Uterus (tissue), 4 donors: Measurements from ENCODE around the gene FAM110A. TPM values are rescaled to one million over a fixed set of nuclear protein-coding genes. Genes with fewer than 3 reads are reported as not detected.
"Not testable (repeated sequence)": the region's sequence is repeated elsewhere in the genome, so short reads cannot be mapped to it uniquely, and the experiment has no call there.

Experiments
- DNase-seq, 2 donors: peaks; one replicate each; pipeline ENCODE4 v3.0.0-alpha.2; 2019 to 2020
- H3K27ac ChIP-seq, 2 donors: fragments of 200-600 bp; sonication (generic); 1 replicate in 1 of 2; 2 replicates in 1 of 2; pipeline ENCODE4 v1.5.1; 2016 to 2018
- H3K27me3 ChIP-seq, 2 donors: fragments of 200-600 bp; sonication (generic); one replicate each; pipeline ENCODE4 v1.5.1; 2018 to 2019; ENCODE audit warnings: control low read depth in 1 of 2
- H3K36me3 ChIP-seq, 2 donors: fragments of 200-600 bp; sonication (generic); one replicate each; pipeline ENCODE4 v1.5.1; 2019; ENCODE audit warnings: control low read depth in 1 of 2
- H3K4me1 ChIP-seq, 2 donors: fragments of 200-600 bp; sonication (generic); one replicate each; pipeline ENCODE4 v1.5.1; 2018 to 2019; ENCODE audit warnings: control low read depth in 1 of 2
- H3K4me3 ChIP-seq, 2 donors: fragments of 200-600 bp; sonication (generic); 1 replicate in 1 of 2; 2 replicates in 1 of 2; pipeline ENCODE4 v1.5.1; 2018 to 2019; ENCODE audit warnings: mild to moderate bottlenecking in 1 of 2
- H3K9me3 ChIP-seq, 2 donors: fragments of 200-600 bp; sonication (generic); one replicate each; pipeline ENCODE4 v1.5.1; 2019; ENCODE audit warnings: control low read depth in 1 of 2
- POLR2A ChIP-seq, 2 donors: fragments of 450-650 bp; IDR thresholded peaks; one replicate each; pipeline ENCODE4 v1.6.1; 2016; ENCODE audit warnings: antibody characterized with exemption in 2 of 2, mild to moderate bottlenecking in 1 of 2, moderate library complexity in 1 of 2
- intact Hi-C: fragments of 100-400 bp; cut with DNase I; formaldehyde crosslinking; loops from one replicate; pipeline ENCODE4 v1.15.1; 2023; ENCODE audit warnings: low total_unique reads
- total RNA-seq, 4 donors: library from RNA; depleted of rRNA in 3 of 4; stranded (reverse); fragments of >200 nt in 3 of 4; gene quantifications; one replicate each; pipeline versions ENCODE4 v1.1.0 to v1.2.4, GENCODE V29; 2014 to 2023
- TF ChIP-seq, protein P1 (sequence below), 4 experiments: fragments of 200-600 bp in 2 of 4; fragments of 450-650 bp in 2 of 4; sonication (generic) in 2 of 4; IDR thresholded peaks; one replicate each; pipeline ENCODE4 v1.5.1; 2016 to 2019; ENCODE audit warnings: antibody characterized with exemption in 4 of 4, mild to moderate bottlenecking in 2 of 4, moderate library complexity in 1 of 4
- donor health status: DM: yes; HTN: yes; CAD: no.

The FAM110A gene
- total RNA-seq, 4 donors from 2014 or later: 0.59 to 6.2 (median 4.0) TPM

- Histone ChIP-seq H3K27ac (no peak overlapping the region), H3K27me3 (no peaks in the 10 kb centered on the region), H3K9me3 (no peaks in the 10 kb centered on the region), H3K4me1 (no peaks in the 10 kb centered on the region), H3K4me3 (no peak overlapping the region), H3K36me3 (no peaks in the 10 kb centered on the region)
- TF ChIP-seq, protein P1, sequence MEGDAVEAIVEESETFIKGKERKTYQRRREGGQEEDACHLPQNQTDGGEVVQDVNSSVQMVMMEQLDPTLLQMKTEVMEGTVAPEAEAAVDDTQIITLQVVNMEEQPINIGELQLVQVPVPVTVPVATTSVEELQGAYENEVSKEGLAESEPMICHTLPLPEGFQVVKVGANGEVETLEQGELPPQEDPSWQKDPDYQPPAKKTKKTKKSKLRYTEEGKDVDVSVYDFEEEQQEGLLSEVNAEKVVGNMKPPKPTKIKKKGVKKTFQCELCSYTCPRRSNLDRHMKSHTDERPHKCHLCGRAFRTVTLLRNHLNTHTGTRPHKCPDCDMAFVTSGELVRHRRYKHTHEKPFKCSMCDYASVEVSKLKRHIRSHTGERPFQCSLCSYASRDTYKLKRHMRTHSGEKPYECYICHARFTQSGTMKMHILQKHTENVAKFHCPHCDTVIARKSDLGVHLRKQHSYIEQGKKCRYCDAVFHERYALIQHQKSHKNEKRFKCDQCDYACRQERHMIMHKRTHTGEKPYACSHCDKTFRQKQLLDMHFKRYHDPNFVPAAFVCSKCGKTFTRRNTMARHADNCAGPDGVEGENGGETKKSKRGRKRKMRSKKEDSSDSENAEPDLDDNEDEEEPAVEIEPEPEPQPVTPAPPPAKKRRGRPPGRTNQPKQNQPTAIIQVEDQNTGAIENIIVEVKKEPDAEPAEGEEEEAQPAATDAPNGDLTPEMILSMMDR (IDR thresholded peaks at IDR 0.05): no peak
- no peak for TF ChIP-seq POLR2A (IDR thresholded peaks at IDR 0.05)
- intact Hi-C loops: no loop called here
- DNase-seq: no peak
Observed at GRCh38 chr20:825710-826421, 7.6 kb upstream of the FAM110A start.

- Histone ChIP-seq H3K27me3 (no peaks in the 10 kb centered on the region), H3K9me3 (no peaks in the 10 kb centered on the region), H3K4me3 (no peak overlapping the region), H3K36me3 (no peaks in the 10 kb centered on the region), H3K27ac (no peak overlapping the region), H3K4me1 (no peaks in the 10 kb centered on the region)
- TF ChIP-seq POLR2A (IDR thresholded peaks at IDR 0.05): no peak
- TF ChIP-seq, protein P1 (IDR thresholded peaks at IDR 0.05): no peak
- intact Hi-C loops: no loop called here
- no peak for DNase-seq
Observed at GRCh38 chr20:826695-827323, 6.7 kb upstream of the FAM110A start.

GRCh38 chr20:827981-828380, 5.5 kb upstream of the FAM110A start:
- H3K27me3 ChIP-seq, H3K36me3 ChIP-seq, H3K4me3 ChIP-seq, H3K4me1 ChIP-seq, intact Hi-C loops, DNase-seq, H3K9me3 ChIP-seq, H3K27ac ChIP-seq: not testable (repeated sequence)

DNA sequence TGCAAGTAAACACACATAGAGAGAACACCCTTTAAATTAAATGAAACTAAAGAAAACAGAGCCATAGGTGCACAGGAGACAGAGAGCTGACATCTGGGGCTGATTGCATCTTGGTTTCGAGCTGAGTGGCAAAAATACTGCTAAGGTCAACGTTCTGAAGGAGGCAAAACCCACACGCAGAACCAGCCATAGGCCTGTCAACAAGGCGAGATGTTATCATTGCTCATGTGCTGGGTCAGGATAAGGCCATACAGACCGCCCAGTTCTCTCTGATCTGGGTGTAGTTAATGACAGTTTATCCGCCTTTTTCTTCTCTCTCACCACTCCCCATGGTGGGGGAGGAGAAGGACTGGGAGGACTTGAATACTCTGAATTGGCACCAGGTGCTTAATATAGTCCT, 4.5 kb upstream of the FAM110A start:
- Histone ChIP-seq H3K27ac (no peak overlapping the region), H3K27me3 (no peaks in the 10 kb centered on the region), H3K4me1 (no peaks in the 10 kb centered on the region), H3K4me3 (no peak overlapping the region), H3K36me3 (no peaks in the 10 kb centered on the region), H3K9me3 (no peaks in the 10 kb centered on the region)
- intact Hi-C loops: no loop called here
- TF ChIP-seq, protein P1 (IDR thresholded peaks at IDR 0.05): no peak
- TF ChIP-seq POLR2A (IDR thresholded peaks at IDR 0.05): no peak
- no peak for DNase-seq

DNA sequence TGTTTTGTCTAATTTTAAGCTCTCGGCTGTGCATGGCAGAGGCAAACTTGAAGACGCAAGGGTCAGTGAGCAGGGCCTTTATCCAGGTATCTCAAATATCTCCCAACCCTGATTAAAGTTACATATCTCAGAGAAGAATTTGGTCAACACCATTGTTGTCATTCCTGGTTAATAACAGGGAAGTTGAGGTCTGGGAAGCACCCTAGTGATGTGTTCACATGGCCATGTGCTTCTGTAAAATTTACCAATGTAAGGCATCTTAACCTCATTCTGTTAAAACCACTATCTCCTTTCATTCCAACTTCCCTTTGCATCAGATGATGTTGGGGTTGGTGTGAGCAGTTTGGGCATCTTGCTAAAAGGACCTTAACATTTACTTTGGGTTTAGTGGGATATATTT, 4.0 kb upstream of the FAM110A start:
- no peaks in the 10 kb centered on the region for H3K36me3 ChIP-seq
- intact Hi-C loops: no loop called here
- TF ChIP-seq, protein P1 (IDR thresholded peaks at IDR 0.05): no peak
- no peak for TF ChIP-seq POLR2A (IDR thresholded peaks at IDR 0.05)
- DNase-seq: no peak
- H3K27me3 ChIP-seq: no peaks in the 10 kb centered on the region
- H3K4me3 ChIP-seq: no peak overlapping the region
- peaks cover 0 to 4% of the 10 kb centered on the region in 2 donors for H3K4me1 ChIP-seq
- H3K9me3 ChIP-seq: no peaks in the 10 kb centered on the region
- H3K27ac ChIP-seq: no peak overlapping the region
